Measurements from ENCODE around the gene C14orf39.
A peak's percentile ranks its signal among the peaks of the same experiment; 100 is the strongest.
"Not testable (repeated sequence)": the region's sequence is repeated elsewhere in the genome, so short reads cannot be mapped to it uniquely, and the experiment has no call there.

Gene C14orf39

DNA sequence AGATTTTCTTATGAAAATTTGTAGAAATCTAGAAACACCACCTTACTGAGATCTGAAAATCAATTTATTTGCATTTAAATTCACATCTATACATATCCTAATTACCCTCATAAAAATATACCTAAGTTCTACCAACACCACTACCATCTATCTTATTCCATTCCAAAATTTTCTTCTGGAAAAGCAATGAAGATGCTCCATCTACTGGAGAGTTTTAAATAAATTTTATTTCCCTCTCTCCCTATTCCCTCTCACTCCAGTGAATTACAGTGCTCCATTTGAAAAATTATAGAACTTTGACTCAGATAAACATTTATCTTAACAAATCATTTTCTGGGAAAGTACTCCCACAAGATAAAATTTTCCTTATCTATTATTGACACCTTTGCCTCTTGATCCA lies 2.3 kb upstream of the C14orf39 start:
- DNase-seq (ENCODE audit: insufficient read length, low spot score), result no peak
- peak; percentile 47 for TF ChIP-seq CTCF (IDR thresholded peaks at IDR 0.05; ENCODE audit: insufficient read depth, missing control alignments)
- FAIRE-seq, result no peak

DNA sequence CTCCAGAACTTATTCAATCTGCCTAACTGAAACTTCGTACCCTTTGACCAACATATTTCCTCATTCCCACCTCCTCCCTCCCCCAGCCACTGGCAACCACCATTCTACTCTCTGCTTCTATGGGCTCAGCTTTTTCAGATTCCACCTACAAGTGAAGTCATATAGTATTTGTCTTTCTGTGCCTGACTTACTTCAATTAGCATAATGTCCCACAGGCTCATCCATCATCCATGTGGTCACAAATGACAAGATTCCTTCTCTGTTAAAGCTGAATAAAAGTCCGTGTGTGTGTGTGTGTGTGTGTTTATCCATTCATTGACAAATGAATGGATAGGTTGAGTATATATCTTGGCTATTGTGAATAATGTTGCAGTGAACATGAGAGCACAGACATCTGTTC lies 1.3 kb upstream of the C14orf39 start:
- no peak for DNase-seq (ENCODE audit: insufficient read length, low spot score)
- no peak for FAIRE-seq
- no peak for TF ChIP-seq CTCF (IDR thresholded peaks at IDR 0.05; ENCODE audit: insufficient read depth, missing control alignments)

DNA sequence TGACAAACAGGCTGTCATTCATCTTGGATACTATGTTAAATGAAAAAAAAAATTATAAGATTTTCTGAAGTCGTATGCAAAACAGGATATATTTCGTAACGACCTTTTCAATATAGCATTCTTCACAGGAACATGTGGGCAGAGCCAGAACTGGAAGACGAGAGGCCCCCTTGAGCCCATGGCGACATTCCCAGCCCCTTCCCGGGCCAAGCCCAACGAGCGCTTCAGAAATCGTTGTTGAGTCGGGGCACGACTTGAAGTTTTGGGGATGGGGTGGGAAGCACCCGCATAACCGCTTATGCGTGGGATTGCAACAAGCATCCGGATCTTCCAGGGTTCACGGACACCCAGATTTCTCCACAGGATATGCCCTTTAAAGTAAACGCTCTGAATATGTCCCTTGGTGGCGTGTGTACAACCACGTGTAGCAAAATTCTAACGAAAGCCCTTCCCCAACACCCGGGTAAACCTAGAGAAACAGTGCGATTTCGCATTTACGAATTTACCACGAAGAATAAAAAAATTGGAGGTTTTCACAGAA lies 736 bp downstream of the C14orf39 start:
- FAIRE-seq, result no peak
- no peak for TF ChIP-seq CTCF (IDR thresholded peaks at IDR 0.05; ENCODE audit: insufficient read depth, missing control alignments)
- no peak for DNase-seq (ENCODE audit: insufficient read length, low spot score)

DNA sequence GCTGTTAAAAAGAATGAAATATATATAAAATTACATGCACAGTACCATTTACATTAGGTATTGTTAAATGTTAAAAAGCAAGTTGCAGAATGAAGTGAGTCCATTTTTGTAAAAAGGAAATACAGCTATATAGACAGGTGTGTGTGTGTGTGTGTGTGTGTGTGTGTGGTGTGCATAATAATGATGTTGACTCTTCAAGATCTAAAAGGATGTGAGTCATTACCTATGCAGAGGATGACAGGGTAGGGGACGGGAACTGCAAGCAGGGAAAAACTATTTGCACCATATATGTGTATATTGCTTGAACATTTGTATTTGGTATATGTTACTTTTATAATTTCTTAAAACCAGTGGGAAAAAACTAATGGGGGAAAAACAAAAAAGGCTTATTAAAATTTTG lies 3.1 kb downstream of the C14orf39 start:
- FAIRE-seq (no peak), DNase-seq (ENCODE audit: insufficient read length, low spot score) (no peak)
- no peak for TF ChIP-seq CTCF (IDR thresholded peaks at IDR 0.05; ENCODE audit: insufficient read depth, missing control alignments)

DNA sequence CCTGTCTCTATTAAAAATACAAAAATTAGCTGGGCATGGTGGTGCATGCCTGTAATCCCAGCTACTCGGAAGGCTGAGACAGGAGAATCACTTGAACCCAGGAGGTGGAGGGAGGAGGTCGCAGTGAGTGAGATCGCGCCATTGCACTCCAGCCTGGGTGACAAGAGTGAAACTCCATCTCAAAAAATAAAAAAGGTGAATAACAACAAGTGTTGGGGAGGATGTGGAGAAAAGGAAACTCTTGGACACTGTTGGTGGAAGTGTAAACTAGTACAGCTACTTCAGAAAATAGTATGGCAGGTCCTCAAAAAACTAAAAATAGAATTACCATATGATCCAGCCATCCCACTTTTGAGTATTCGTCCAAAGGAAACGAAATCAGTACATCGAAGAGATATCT lies 5.6 kb downstream of the C14orf39 start:
- DNase-seq (ENCODE audit: insufficient read length, low spot score), result not testable (repeated sequence)

DNA sequence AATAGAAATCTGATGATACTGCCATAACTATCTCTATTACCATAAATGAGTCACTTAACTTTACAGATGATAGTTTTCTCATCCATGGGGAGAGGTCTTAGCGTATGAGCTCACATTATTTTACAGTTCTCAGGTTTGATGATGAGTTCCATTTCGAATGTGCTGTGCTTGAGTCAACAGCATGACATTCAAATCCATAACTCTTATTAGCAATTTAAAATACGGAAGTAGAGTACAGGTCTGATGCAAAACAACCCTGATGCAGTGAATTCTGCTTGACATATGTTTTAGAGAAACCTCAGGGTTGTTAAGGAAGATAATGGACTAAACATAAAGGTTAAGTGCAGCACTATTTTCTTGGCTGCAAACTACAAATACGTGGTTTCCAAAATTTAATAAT lies 30.0 kb downstream of the C14orf39 start:
- no peak for FAIRE-seq
- no peak for DNase-seq (ENCODE audit: insufficient read length, low spot score)
- TF ChIP-seq CTCF (IDR thresholded peaks at IDR 0.05; ENCODE audit: insufficient read depth, missing control alignments), result no peak

More for the DNA sequence above, 5.6 kb downstream of the C14orf39 start:
- FAIRE-seq, result not testable (repeated sequence)

DNA sequence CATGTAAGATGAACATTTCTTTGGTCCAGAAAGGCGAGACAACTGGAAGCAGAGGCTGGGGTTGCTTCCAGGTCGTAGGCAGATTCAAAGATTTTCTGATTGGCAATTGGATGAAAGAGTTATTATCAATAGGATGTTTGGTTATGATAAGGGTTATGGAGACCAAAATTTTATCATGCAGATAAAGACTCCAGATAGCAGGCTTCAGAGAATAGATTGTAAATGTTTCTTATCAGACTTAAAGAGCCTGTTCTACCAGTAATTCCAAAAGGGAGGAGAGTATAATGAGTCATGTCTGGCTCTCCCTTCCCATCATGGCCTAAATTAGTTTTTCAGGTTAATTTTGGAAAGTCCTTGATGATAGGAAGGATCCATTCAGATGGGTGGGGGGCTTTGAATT lies 55.6 kb downstream of the C14orf39 start:
- FAIRE-seq (no peak), DNase-seq (ENCODE audit: insufficient read length, low spot score) (no peak)
- TF ChIP-seq CTCF (IDR thresholded peaks at IDR 0.05; ENCODE audit: insufficient read depth, missing control alignments), result no peak

GRCh38 chr14:60420050-60420449 lies 65.8 kb downstream of the C14orf39 start:
- no peak for TF ChIP-seq CTCF (IDR thresholded peaks at IDR 0.05; ENCODE audit: insufficient read depth, missing control alignments)
- no peak for FAIRE-seq
- DNase-seq (ENCODE audit: insufficient read length, low spot score), result no peak

GRCh38 chr14:60397550-60397949 lies 88.3 kb downstream of the C14orf39 start:
- not testable (repeated sequence) for DNase-seq (ENCODE audit: insufficient read length, low spot score); FAIRE-seq
